HG03439 (cell line): ENCODE measurements around the gene NCK1.
"Not testable (repeated sequence)": the region's sequence is repeated elsewhere in the genome, so short reads cannot be mapped to it uniquely, and the experiment has no call there.

Experiments used
- ATAC-seq: cut with Tn5 transposase; IDR thresholded peaks from one replicate; pipeline ENCODE4 v1.9.1; 2021; ENCODE audit warnings: mild to moderate bottlenecking, moderate library complexity; ENCODE audit not compliant: unreplicated experiment

NCK1 gene

GRCh38 chr3:136982520-136983138 is 120.6 kb downstream of the NCK1 start:
- no peak for ATAC-seq

DNA sequence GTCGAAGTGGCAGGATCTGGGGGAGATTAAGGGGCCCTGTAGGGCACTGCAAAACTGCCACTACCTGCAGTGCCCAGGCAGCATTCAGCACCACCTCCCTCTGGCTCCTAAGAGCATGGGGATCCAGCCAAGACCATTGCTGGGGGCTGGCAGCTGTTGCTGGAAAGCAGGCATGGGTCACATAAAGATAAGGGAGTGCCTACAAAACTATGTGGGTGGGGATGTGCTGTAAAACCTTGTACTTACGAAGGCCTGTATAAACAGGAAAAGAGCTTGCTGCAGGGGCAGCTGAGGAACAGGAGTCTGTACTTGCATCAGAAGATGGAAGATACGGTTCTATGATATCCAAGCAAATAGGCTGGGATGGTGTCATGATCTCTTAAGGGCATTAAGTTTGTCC is 122.8 kb downstream of the NCK1 start:
- no peak for ATAC-seq

- not testable (repeated sequence) for ATAC-seq
These were observed 125.5 kb downstream of the NCK1 start for GRCh38 chr3:136987398-136987980.

DNA sequence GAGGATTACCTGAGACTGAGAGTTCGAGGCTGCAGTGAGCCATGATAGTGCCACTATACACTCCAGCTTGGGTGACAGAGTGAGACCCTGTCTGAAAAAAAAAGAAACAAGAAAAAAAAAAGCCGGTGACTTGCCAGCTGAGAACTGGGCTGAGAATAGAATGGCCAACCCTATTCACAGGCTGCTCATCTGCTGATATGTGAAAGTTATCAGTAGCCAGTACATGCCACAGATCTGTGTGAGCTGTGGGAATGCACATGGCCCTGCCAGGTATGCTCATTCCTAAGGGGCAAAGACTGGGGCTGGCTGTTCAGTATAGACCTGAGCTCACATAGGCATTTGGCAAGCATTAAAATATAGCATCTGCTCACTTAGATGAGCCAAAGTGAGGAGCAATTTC is 126.6 kb downstream of the NCK1 start:
- ATAC-seq, result no peak

DNA sequence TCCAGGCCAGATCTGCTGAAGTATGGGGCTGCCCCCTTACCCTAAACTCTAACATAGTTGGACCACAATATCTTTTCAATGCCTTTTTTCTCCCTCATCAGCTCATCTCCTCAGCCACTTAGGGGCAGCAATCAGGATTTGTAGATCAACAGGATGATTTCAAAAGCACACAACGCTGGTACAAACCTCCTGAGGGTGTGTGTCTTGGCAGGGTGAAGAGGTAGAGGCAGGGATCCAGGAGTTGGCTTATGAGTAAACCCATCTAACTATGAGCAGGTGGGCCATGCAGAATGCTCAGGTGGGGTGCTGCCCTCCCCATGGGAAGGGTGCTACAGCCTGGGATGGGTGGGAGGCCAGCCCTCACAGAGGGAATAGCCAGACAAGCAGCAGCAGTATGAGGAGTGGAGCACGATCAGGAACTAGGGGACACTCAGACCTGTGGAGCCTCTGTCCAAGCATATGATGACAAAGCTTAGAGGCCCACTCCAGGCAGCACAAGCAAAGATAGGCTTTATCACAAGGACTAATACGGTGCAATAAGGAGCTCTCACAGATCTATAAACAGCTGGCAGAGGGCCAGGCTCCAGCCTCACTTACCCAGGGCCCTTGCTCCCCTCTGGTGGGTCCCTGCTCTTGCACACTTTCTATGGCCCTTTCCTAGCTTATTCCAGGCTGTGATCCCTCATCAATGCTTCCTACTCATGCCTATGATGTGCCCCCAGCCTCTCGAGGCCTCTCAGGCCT is 127.9 kb downstream of the NCK1 start:
- ATAC-seq, result no peak

GRCh38 chr3:136990826-136991225 is 128.8 kb downstream of the NCK1 start:
- no peak for ATAC-seq

GRCh38 chr3:136992115-136992514 is 130.1 kb downstream of the NCK1 start:
- no peak for ATAC-seq

GRCh38 chr3:136994772-136995516 is 132.9 kb downstream of the NCK1 start:
- ATAC-seq, result no peak

- no peak for ATAC-seq
These were observed 133.6 kb downstream of the NCK1 start for GRCh38 chr3:136995652-136996051.
